Smooth muscle cell (in vitro differentiated cells): Measurements from ENCODE around the gene GALNT10. TPM values are rescaled to one million over a fixed set of nuclear protein-coding genes. Genes with fewer than 3 reads are reported as not detected.

Experiments used
- DNase-seq: peaks from one replicate; lab custom pipeline; 2025; ENCODE audit not compliant: unreplicated experiment; lab: John Stamatoyannopoulos, UW
- H2AFZ ChIP-seq: fragments of 200-600 bp; sonication (generic); 2 replicates; pipeline ENCODE4 v1.6.0; 2016; ENCODE audit warnings: antibody characterized with exemption, low read depth, mild to moderate bottlenecking
- H3F3A ChIP-seq: fragments of 200-600 bp; sonication (generic); 2 replicates; pipeline ENCODE4 v1.6.0; 2017; ENCODE audit warnings: antibody characterized with exemption, low read depth
- H3K27ac ChIP-seq: fragments of 200-600 bp; sonication (generic); 2 replicates; pipeline ENCODE4 v1.5.1; 2016; ENCODE audit warnings: low read depth, mild to moderate bottlenecking
- H3K27me3 ChIP-seq: fragments of 200-600 bp; sonication (generic); 2 replicates; pipeline ENCODE4 v1.6.1; 2016; ENCODE audit warnings: low read depth, mild to moderate bottlenecking
- H3K36me3 ChIP-seq: fragments of 200-600 bp; sonication (generic); 2 replicates; pipeline ENCODE4 v1.5.1; 2016; ENCODE audit warnings: low read depth
- H3K4me1 ChIP-seq: fragments of 200-600 bp; sonication (generic); 2 replicates; pipeline ENCODE4 v1.5.1; 2016; ENCODE audit warnings: low read depth
- H3K4me2 ChIP-seq: fragments of 200-600 bp; sonication (generic); 2 replicates; pipeline ENCODE4 v1.6.0; 2016; ENCODE audit warnings: mild to moderate bottlenecking
- H3K4me3 ChIP-seq: fragments of 200-600 bp; sonication (generic); 2 replicates; pipeline ENCODE4 v1.5.1; 2016; ENCODE audit warnings: mild to moderate bottlenecking
- H3K79me2 ChIP-seq: fragments of 200-600 bp; sonication (generic); 2 replicates; pipeline ENCODE4 v1.6.0; 2016; ENCODE audit warnings: low read depth, mild to moderate bottlenecking
- H3K9ac ChIP-seq: fragments of 200-600 bp; sonication (generic); 2 replicates; pipeline ENCODE4 v1.6.0; 2016; ENCODE audit warnings: low read depth
- H3K9me3 ChIP-seq: fragments of 200-600 bp; sonication (generic); replicated peaks from 2 replicates; pipeline ENCODE4 v1.5.1; 2016; ENCODE audit warnings: low read depth
- H4K20me1 ChIP-seq: fragments of 200-600 bp; sonication (generic); 2 replicates; pipeline ENCODE4 v1.6.0; 2016; ENCODE audit warnings: low read depth
- WGBS: methylation state at CpG from one replicate; pipeline ENCODE4 v1.1.7; 2016; ENCODE audit warnings: low lambda C conversion rate; 5-methylcytosine and 5-hydroxymethylcytosine counted together
- polyA plus RNA-seq: library from polyadenylated mRNA; unstranded; fragments of >200 nt; fragmentation: Nextera tagmentation; extraction: Ambion mirVana; gene quantifications from 2 replicates; pipeline ENCODE4 v1.2.1, GENCODE V29; 2016
- total RNA-seq: library from RNA; depleted of rRNA; stranded (reverse); fragments of >200 nt; gene quantifications from 2 replicates; pipeline ENCODE4 v1.2.3, GENCODE V29; 2014
- TF ChIP-seq, protein P1 (sequence below): fragments of 200-600 bp; sonication (generic); IDR thresholded peaks from 2 replicates; pipeline ENCODE4 v1.5.1; 2017; ENCODE audit warnings: borderline replicate concordance, mild to moderate bottlenecking, antibody characterized with exemption; ENCODE audit not compliant: insufficient read depth, poor library complexity, severe bottlenecking

Gene GALNT10
- total and polyA plus RNA-seq, 2 experiments from 2014 or later, result 23.6 to 24.6 TPM

DNA sequence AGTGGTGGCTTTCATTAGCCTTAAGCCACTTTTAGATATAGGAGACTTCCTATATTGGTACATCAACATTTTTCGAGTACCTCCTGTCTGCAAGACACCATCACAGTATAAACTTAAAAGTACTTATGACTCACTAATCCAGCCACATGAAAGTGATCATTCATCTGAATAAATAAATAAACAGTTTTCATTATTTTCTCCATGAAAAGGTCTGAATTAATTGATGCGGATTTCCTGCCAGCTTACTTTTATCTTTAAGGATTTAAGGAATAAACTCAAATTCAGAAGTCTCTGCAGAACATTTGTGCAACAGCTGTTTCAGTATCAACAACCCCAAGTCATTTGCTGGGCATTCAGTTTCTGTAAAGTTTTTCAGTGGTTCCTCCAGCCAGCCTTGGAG, 259.3 kb downstream of the GALNT10 start:
- Histone ChIP-seq H2AFZ (no peak overlapping the region), H3K4me3 (no peak overlapping the region), H3K27me3 (no peaks in the 10 kb centered on the region), H3F3A (no peaks in the 10 kb centered on the region), H3K79me2 (peaks cover 23% of the 10 kb centered on the region), H3K4me2 (no peak overlapping the region), H3K4me1 (peaks cover 8% of the 10 kb centered on the region), H3K9ac (no peak overlapping the region), H4K20me1 (peaks cover 55% of the 10 kb centered on the region), H3K9me3 (no peaks in the 10 kb centered on the region), H3K27ac (no peak overlapping the region), H3K36me3 (peaks cover 6% of the 10 kb centered on the region)
- TF ChIP-seq, protein P1, sequence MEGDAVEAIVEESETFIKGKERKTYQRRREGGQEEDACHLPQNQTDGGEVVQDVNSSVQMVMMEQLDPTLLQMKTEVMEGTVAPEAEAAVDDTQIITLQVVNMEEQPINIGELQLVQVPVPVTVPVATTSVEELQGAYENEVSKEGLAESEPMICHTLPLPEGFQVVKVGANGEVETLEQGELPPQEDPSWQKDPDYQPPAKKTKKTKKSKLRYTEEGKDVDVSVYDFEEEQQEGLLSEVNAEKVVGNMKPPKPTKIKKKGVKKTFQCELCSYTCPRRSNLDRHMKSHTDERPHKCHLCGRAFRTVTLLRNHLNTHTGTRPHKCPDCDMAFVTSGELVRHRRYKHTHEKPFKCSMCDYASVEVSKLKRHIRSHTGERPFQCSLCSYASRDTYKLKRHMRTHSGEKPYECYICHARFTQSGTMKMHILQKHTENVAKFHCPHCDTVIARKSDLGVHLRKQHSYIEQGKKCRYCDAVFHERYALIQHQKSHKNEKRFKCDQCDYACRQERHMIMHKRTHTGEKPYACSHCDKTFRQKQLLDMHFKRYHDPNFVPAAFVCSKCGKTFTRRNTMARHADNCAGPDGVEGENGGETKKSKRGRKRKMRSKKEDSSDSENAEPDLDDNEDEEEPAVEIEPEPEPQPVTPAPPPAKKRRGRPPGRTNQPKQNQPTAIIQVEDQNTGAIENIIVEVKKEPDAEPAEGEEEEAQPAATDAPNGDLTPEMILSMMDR, result no peak
- 48% methylated on average over 2 of the region's 2 CpGs for WGBS
- no peak for DNase-seq

DNA sequence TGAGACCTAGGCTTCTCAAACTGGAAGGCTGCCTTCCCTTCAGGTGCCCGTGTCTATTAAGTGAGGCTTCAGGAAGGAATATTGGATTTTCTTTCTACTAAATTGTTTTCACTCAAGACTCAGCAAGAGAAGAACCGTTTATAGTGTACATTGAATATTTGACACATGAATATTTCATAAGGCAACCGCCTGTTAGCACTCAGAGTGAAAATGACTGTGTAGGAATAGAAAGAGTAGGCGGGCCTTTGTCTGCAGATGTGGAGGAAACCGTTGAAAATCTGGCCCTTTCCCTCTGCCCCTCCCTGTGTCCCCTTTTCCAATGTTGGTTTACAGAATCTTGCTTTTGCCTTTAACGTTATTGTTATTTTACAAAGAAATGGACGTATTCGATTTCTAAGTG, 261.4 kb downstream of the GALNT10 start:
- Histone ChIP-seq H3K27me3 (no peaks in the 10 kb centered on the region), H3K4me3 (no peak overlapping the region), H3K4me1 (peaks cover 8% of the 10 kb centered on the region), H3K79me2 (peaks cover 23% of the 10 kb centered on the region), H3K27ac (no peak overlapping the region), H2AFZ (no peak overlapping the region), H4K20me1 (peaks cover 52% of the 10 kb centered on the region), H3K36me3 (peaks cover 10% of the 10 kb centered on the region), H3K9ac (no peak overlapping the region), H3K9me3 (no peaks in the 10 kb centered on the region), H3K4me2 (no peak overlapping the region), H3F3A (no peaks in the 10 kb centered on the region)
- no peak for DNase-seq
- 93% methylated on average over 8 of the region's 8 CpGs for WGBS
- TF ChIP-seq, protein P1, result no peak

DNA sequence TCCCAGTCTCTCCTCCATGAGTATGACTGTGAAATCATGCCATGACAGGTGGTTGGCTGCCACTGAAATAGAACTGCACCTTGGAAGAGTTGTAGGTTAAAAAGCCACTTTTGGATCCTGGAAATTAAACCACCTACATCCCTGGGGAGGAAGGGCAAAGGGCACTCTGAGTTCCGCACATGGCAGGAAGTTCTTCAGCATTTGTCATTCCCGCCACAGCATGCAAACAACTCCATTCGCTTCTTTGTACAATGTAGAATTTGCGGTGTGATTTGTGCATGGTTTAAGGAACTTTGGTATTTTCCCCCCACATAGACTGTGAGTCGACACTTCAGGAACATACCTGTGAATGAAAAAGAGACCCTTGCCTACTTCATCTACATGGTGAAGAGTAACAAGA, 265.1 kb downstream of the GALNT10 start:
- H3K4me2 ChIP-seq, result no peak overlapping the region
- 95% methylated on average over 5 of the region's 5 CpGs for WGBS
- H3K4me3 ChIP-seq, result no peak overlapping the region
- no peak for DNase-seq
- TF ChIP-seq, protein P1, result no peak
- H3K79me2 ChIP-seq, result no peaks in the 10 kb centered on the region
- H3F3A ChIP-seq, result no peaks in the 10 kb centered on the region
- no peak overlapping the region for H2AFZ ChIP-seq
- peaks cover 16% of the 10 kb centered on the region for H4K20me1 ChIP-seq
- no peaks in the 10 kb centered on the region for H3K4me1 ChIP-seq
- H3K9me3 ChIP-seq, result no peaks in the 10 kb centered on the region
- no peaks in the 10 kb centered on the region for H3K27me3 ChIP-seq
- H3K36me3 ChIP-seq, result peaks cover 10% of the 10 kb centered on the region
- H3K9ac ChIP-seq, result no peak overlapping the region
- no peak overlapping the region for H3K27ac ChIP-seq

DNA sequence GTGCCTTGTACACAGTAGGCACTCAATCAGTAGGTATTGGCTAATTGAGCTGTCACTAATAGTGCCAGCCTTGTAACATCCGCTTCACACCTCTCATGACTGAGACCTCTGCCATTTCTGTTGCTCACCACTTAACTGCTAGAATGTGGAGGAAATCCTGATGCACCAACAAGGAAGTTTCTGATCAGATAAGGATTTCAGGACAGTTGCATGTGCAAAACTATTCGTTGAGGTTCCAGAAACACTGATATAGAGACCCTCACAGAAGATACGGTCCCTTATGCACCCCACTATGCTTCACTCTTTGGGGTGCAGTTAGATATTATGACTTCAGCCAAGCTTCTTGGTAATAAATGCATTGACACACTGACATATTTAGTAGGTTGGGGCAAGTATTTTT, 266.0 kb downstream of the GALNT10 start:
- no peaks in the 10 kb centered on the region for H3K79me2 ChIP-seq
- H3K4me2 ChIP-seq, result no peak overlapping the region
- H3K27me3 ChIP-seq, result no peaks in the 10 kb centered on the region
- 97% methylated on average over 3 of the region's 3 CpGs for WGBS
- H3K9ac ChIP-seq, result no peak overlapping the region
- no peak overlapping the region for H3K4me3 ChIP-seq
- no peak overlapping the region for H3K27ac ChIP-seq
- H2AFZ ChIP-seq, result no peak overlapping the region
- no peaks in the 10 kb centered on the region for H3K9me3 ChIP-seq
- peaks cover 10% of the 10 kb centered on the region for H3K36me3 ChIP-seq
- TF ChIP-seq, protein P1, result no peak
- DNase-seq, result no peak
- no peaks in the 10 kb centered on the region for H3K4me1 ChIP-seq
- H4K20me1 ChIP-seq, result peaks cover 6% of the 10 kb centered on the region
- H3F3A ChIP-seq, result no peaks in the 10 kb centered on the region
